ENCODE results near the gene ULK1. TPM values are rescaled to one million over a fixed set of nuclear protein-coding genes. Genes with fewer than 3 reads are reported as not detected.

ULK1 gene
- total and polyA plus RNA-seq, 8 donors: 23.3 to 106 (median 54.2) TPM

DNA sequence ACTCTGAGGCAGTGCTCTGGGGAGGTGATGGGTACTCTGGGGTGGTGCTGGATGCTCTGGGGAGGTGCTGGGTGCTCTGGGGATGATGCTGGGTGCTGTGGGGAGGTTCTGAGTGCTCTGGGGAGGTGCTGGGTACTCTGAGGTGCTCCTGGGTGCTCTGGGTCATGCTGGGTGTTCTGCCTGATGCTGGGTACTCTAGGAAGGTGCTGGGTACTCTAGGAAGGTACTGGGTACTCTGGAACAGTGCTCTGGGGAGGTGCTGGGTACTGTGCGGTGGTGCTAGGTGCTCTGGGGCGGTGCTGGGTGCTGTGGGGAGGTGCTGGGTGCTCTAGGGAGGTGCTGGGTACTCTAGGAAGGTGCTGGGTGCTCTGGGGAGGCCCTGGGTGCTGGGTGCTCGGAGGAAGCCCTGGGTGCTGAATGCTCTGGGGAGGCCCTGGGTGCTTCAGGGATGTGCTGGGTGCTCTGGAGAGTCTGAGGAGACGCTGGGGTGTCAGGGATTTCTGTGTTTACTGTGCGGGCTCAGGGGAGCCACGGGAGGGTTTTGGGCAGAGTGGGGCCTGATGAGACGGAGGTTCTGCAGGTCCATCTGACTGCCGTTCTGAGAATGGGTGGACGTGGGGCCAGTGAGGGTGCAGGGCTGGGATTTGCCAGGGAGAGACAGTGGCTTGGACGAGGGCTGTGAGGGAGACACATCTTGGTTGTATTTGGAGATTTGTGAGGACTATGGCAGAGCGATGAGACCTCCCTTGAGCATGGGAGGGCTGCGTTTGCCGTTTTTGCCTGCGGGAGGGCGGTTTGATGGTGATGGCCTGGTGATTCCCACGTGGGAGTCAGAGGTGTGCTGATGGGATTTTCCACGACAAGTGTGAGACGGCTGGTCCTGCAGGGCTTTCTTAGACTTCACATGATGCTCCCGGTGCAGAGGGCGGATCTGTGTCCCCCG is 36.2 kb upstream of the ULK1 start:
- Histone ChIP-seq H3K27ac (no peak overlapping the region), H3K36me3 (no peaks in the 10 kb centered on the region), H3K9me3 (no peaks in the 10 kb centered on the region), H3K4me3 (no peak overlapping the region), H3K27me3 (no peaks in the 10 kb centered on the region), H3K4me1 (no peaks in the 10 kb centered on the region)
- intact Hi-C loops (cut with DNase I): loop anchor here in 1 of 3 donors (10.0 kb wide), 1 partner anchor 147 kb away; no protein-coding TSS in a partner anchor
- TF ChIP-seq CTCF (IDR thresholded peaks at IDR 0.05): no peak
- no peak for DNase-seq
- FAIRE-seq: no peak
- no peak for ATAC-seq
- WGBS, 2 donors: 65 to 71% methylated on average over 21 of the region's 21 CpGs

DNA sequence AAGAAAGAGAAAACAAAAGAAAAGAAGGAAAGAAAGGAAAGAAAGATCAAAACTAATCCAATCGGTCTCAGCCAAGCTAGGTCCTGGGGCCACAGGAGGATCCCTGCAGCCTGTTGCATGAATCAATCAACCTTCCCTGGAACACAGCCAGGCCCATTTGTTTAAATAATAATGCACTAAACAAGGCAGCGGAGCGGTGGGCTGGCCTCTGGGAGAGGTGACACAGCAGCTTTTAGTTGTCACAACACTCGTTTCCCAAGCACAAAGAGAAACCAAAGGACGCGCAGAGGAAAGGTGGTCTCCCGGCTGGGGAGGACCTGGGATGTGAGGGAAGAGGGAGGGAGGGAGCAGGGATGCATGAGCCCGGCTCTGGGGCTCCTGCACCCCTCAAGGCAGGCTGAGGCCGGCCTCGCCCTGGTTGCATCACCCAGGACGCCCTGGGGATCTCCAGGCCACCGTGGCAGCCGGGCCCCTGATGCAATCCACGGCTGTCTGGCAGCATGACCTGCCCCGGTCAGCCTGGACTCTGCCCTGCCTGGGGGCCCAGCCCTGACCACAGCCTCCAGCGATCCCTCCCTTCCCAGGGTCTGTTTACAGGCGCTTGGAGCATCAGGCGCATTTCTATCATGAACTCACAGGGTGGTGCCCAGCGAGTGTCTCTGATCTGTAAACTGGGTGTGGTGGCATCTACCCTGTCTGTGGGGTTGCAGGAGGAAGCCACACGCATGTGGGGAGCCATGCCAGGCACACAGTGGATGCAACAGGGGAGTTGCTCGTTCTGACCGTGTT is 33.8 kb upstream of the ULK1 start:
- WGBS, 2 donors: 23 to 33% methylated on average over 22 of the region's 22 CpGs
- FAIRE-seq: no peak

DNA sequence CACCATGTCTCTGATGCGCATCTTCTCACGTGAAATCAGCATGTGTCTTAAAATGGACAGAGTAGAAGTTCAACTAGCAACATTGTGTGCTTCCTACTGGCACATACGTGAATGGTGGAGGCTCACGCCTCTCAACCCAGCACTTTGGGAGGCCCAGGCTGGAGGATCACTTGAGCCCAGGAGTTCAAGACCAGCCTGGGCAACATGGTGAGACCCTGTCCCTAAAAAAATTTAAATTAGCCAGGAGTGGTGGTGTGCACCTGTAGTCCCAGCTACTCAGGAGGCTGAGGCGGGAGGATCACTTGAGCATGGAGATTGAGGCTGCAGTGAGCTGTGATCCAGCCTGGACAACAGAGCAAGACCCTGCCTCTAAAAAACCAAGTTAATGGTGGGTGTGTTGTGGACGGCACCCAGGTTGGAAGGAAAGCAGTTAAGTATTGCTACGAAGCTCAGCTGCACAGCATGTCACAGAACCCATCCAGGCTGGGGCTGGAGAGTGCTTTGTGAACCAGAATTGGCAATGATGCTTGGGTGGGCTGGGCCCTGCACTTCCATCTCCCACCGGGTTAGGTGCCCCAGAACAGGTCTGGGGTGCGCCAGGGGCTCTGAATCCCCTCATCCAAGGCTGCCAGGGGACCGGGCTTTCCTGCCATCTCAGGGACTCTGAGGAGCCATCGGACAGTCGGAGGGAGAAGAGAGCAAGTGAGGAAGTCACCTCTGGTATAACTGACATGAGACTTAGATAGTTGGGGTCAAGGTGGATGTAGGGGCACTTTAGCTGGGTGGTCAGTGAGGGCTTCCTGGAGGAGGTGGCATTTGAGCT is 33.0 kb upstream of the ULK1 start:
- Histone ChIP-seq H3K4me1 (no peaks in the 10 kb centered on the region), H3K27me3 (no peaks in the 10 kb centered on the region), H3K4me3 (no peak overlapping the region), H3K9me3 (no peaks in the 10 kb centered on the region), H3K27ac (no peak overlapping the region), H3K36me3 (no peaks in the 10 kb centered on the region)
- WGBS, 2 donors: 79 to 86% methylated on average over 12 of the region's 12 CpGs
- no peak for FAIRE-seq
- TF ChIP-seq CTCF (IDR thresholded peaks at IDR 0.05): no peak
- no peak for ATAC-seq
- intact Hi-C loops (cut with DNase I): no loop called here
- DNase-seq: peak in 1 of 6 donors; percentile 37

More for the DNA sequence above, 33.8 kb upstream of the ULK1 start:
- no peaks in the 10 kb centered on the region for H3K4me1 ChIP-seq
- H3K27ac ChIP-seq: no peak overlapping the region
- intact Hi-C loops (cut with DNase I): no loop called here
- H3K36me3 ChIP-seq: no peaks in the 10 kb centered on the region
- TF ChIP-seq CTCF (IDR thresholded peaks at IDR 0.05): no peak
- ATAC-seq: peak in 3 of 4 donors; percentile 59 to 75 (median 63)
- no peaks in the 10 kb centered on the region for H3K27me3 ChIP-seq
- no peaks in the 10 kb centered on the region for H3K9me3 ChIP-seq
- DNase-seq: peak in 2 of 6 donors; percentile 31 to 64
- no peak overlapping the region for H3K4me3 ChIP-seq

DNA sequence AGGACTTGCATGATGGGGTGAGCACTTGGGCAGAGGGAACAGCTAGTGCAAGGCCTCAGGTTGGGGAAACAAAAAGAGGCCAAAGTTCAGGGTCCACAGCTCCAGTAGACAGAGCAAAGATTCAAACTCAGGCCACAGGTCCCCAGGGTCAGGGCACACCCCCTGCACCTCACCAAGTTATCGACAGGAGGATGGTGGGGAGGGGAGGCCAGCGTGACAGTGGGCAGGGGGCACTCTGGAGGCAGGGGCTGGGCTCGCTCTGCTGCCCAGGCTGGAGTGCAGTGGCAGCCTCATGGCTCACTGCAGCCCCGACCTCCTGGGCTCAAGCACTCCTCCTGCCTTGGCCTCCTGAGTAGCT is 32.4 kb upstream of the ULK1 start:
- WGBS, 2 donors: 44 to 72% methylated on average over 4 of the region's 4 CpGs
- no peaks in the 10 kb centered on the region for H3K36me3 ChIP-seq
- intact Hi-C loops (cut with DNase I): no loop called here
- DNase-seq (no peak), FAIRE-seq (no peak), ATAC-seq (no peak)
- no peaks in the 10 kb centered on the region for H3K9me3 ChIP-seq
- no peaks in the 10 kb centered on the region for H3K27me3 ChIP-seq
- H3K27ac ChIP-seq: no peak overlapping the region
- TF ChIP-seq CTCF (IDR thresholded peaks at IDR 0.05): no peak
- H3K4me3 ChIP-seq: no peak overlapping the region
- H3K4me1 ChIP-seq: no peaks in the 10 kb centered on the region

Measured in pancreas (tissue), 10 donors.